ENCODE data around the gene PPL. TPM values are rescaled to one million over a fixed set of nuclear protein-coding genes. Genes with fewer than 3 reads are reported as not detected.
A peak's percentile ranks its signal among the peaks of the same experiment; 100 is the strongest.

PPL gene, protein sequence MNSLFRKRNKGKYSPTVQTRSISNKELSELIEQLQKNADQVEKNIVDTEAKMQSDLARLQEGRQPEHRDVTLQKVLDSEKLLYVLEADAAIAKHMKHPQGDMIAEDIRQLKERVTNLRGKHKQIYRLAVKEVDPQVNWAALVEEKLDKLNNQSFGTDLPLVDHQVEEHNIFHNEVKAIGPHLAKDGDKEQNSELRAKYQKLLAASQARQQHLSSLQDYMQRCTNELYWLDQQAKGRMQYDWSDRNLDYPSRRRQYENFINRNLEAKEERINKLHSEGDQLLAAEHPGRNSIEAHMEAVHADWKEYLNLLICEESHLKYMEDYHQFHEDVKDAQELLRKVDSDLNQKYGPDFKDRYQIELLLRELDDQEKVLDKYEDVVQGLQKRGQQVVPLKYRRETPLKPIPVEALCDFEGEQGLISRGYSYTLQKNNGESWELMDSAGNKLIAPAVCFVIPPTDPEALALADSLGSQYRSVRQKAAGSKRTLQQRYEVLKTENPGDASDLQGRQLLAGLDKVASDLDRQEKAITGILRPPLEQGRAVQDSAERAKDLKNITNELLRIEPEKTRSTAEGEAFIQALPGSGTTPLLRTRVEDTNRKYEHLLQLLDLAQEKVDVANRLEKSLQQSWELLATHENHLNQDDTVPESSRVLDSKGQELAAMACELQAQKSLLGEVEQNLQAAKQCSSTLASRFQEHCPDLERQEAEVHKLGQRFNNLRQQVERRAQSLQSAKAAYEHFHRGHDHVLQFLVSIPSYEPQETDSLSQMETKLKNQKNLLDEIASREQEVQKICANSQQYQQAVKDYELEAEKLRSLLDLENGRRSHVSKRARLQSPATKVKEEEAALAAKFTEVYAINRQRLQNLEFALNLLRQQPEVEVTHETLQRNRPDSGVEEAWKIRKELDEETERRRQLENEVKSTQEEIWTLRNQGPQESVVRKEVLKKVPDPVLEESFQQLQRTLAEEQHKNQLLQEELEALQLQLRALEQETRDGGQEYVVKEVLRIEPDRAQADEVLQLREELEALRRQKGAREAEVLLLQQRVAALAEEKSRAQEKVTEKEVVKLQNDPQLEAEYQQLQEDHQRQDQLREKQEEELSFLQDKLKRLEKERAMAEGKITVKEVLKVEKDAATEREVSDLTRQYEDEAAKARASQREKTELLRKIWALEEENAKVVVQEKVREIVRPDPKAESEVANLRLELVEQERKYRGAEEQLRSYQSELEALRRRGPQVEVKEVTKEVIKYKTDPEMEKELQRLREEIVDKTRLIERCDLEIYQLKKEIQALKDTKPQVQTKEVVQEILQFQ (N-terminal part only)
- total RNA-seq (2013), result not detected
- polyA plus RNA-seq (under 1 TPM in 1 of 3 donors, not detected in 2; 0.02 TPM), polyA minus RNA-seq (not detected in 2 replicates), total RNA-seq (0 to 3.7 (median 0.13) reads per million in 11 experiments)

DNA sequence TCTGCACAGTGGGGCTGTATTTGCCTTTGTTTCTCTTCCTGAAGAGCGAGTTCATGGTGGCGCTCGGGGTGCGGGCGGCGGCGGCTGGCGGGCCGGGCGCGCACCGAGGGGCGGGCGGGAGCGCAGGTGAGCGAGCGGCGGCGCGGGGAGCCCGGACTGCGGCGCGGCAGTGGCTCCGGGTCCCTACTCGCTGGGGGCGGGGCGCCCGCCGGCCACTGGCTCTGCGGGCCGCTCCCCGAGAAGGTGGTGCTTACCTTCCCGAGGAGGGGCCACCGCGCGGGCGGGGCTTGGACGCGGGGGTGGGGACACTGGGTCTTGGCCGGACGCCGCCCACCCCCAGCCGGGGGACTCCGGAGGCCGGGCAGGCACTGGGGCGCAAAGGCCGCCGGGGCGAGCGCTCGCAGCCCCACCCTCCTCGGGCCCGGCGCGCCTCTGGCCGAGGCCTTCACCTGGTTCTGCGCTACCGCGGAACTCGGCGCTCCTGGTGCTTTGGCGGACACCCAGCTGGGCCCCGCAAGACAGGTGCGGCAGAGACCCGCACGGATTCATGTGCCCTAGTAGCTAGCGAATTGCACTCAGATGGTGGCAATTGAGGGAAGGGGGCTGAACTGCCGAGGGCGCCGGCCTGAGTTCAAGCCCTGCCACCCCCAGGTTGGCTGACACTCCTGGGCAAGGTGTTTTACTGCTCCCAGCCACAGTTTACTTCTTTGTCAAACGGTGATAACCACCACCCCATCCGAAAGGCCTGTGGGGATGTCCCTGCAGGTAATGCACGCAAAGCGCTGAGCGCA is at the start of gene PPL:
TSS of gene PPL (minus strand) at position 158 of the 791 bp plus-strand sequence. CDS start at position 55, 103 bp downstream.
- H3K27ac Mint-ChIP-seq, result peak within 1 kb of the TSS in 1 of 7 donors; percentile 31
- DNase-seq, result no peak
- WGBS (ENCODE audit: insufficient coverage), result 4% methylated on average over 64 of the region's 76 CpGs
- Histone ChIP-seq H3K27me3 (ENCODE audit: control insufficient read depth in 2 of 2, insufficient read depth in 2 of 2, low read length in 2 of 2) (peaks cover 20 to 40% of the 10 kb centered on the region in 2 donors), H3K9me3 (replicated peaks in 1 of 2; ENCODE audit: control insufficient read depth in 1 of 2, insufficient read depth in 1 of 2, low read length in 2 of 2) (peaks cover 0 to 12% of the 10 kb centered on the region in 2 donors), H4K20me1 (ENCODE audit: insufficient read depth, low read length) (no peaks in the 10 kb centered on the region), H3K4me2 (replicated peaks; ENCODE audit: extremely low read depth, low read length, poor library complexity, severe bottlenecking) (peak within 1 kb of the TSS; percentile 31), H3K4me1 (ENCODE audit: control insufficient read depth in 1 of 2, insufficient read depth in 2 of 2, low read length in 2 of 2) (peaks cover 9 to 10% of the 10 kb centered on the region in 2 donors), H3K36me3 (replicated peaks in 1 of 2; ENCODE audit: control insufficient read depth in 1 of 2, insufficient read depth in 2 of 2, low read length in 2 of 2) (no peaks in the 10 kb centered on the region), H3K79me2 (ENCODE audit: insufficient read depth, low read length) (no peaks in the 10 kb centered on the region), H3K27ac (ENCODE audit: low read depth in 1 of 2, low read length in 2 of 2) (no peak within 1 kb of the TSS), H3K4me3 (replicated peaks in 1 of 3; ENCODE audit: low read depth in 2 of 3, low read length in 3 of 3) (peak within 1 kb of the TSS in 1 of 3 experiments; percentile 14), H2AFZ (ENCODE audit: insufficient read depth, low read depth, low read length, poor library complexity, severe bottlenecking) (no peak within 1 kb of the TSS), H3K9ac (ENCODE audit: insufficient read depth, low read length, poor library complexity, severe bottlenecking) (no peak within 1 kb of the TSS)
- TF ChIP-seq, protein P1, sequence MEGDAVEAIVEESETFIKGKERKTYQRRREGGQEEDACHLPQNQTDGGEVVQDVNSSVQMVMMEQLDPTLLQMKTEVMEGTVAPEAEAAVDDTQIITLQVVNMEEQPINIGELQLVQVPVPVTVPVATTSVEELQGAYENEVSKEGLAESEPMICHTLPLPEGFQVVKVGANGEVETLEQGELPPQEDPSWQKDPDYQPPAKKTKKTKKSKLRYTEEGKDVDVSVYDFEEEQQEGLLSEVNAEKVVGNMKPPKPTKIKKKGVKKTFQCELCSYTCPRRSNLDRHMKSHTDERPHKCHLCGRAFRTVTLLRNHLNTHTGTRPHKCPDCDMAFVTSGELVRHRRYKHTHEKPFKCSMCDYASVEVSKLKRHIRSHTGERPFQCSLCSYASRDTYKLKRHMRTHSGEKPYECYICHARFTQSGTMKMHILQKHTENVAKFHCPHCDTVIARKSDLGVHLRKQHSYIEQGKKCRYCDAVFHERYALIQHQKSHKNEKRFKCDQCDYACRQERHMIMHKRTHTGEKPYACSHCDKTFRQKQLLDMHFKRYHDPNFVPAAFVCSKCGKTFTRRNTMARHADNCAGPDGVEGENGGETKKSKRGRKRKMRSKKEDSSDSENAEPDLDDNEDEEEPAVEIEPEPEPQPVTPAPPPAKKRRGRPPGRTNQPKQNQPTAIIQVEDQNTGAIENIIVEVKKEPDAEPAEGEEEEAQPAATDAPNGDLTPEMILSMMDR (IDR thresholded peaks at IDR 0.05), result no peak
- peaks cover 45 to 59% (median 46%) of the 10 kb centered on the region in 3 donors for H3K27me3 Mint-ChIP-seq (ENCODE audit: low read depth in 3 of 3)
- no peaks in the 10 kb centered on the region for H3K36me3 Mint-ChIP-seq
- intact Hi-C loops (cut with micrococcal nuclease), result no loop called here
- peak within 1 kb of the TSS in 1 of 2 donors; percentile 84 for H3K4me3 Mint-ChIP-seq
- peaks cover 0 to 22% (median 5%) of the 10 kb centered on the region in 7 donors for H3K9me3 Mint-ChIP-seq
- H3K4me1 Mint-ChIP-seq, result peaks cover 9% of the 10 kb centered on the region
